H9 (cell line): ENCODE results near the gene ANKRD13D. TPM values are rescaled to one million over a fixed set of nuclear protein-coding genes. Genes with fewer than 3 reads are reported as not detected.

Source experiments
- DNase-seq: peaks from one replicate; pipeline ENCODE4 v3.0.0-alpha.2; 2017
- H2AFZ ChIP-seq: one replicate; pipeline ENCODE4 v1.6.1; 2013; ENCODE audit warnings: mild to moderate bottlenecking, low read length, control low read depth, moderate library complexity
- H2AK5ac ChIP-seq: 2 replicates; pipeline ENCODE4 v1.6.1; 2013; ENCODE audit warnings: low read length, control low read depth, mixed read lengths; ENCODE audit not compliant: insufficient read length
- H2BK120ac ChIP-seq: one replicate; pipeline ENCODE4 v1.6.1; 2013; ENCODE audit warnings: low read depth, mild to moderate bottlenecking, low read length, control low read depth, inconsistent platforms; ENCODE audit not compliant: poor library complexity, severe bottlenecking
- H2BK12ac ChIP-seq: 2 replicates; pipeline ENCODE4 v1.6.1; 2013; ENCODE audit warnings: low read length, control low read depth, mixed read lengths, low read depth; ENCODE audit not compliant: insufficient read length
- H2BK15ac ChIP-seq: 2 replicates; pipeline ENCODE4 v1.6.1; 2013; ENCODE audit warnings: low read depth, low read length, control low read depth
- H2BK20ac ChIP-seq: one replicate; pipeline ENCODE4 v1.6.1; 2013; ENCODE audit warnings: low read depth, mild to moderate bottlenecking, low read length, control low read depth, inconsistent platforms; ENCODE audit not compliant: poor library complexity, severe bottlenecking
- H2BK5ac ChIP-seq: 2 replicates; pipeline ENCODE4 v1.6.1; 2013; ENCODE audit warnings: low read length, control low read depth, mixed read lengths; ENCODE audit not compliant: insufficient read length
- H3K14ac ChIP-seq: 2 replicates; pipeline ENCODE4 v1.6.1; 2013; ENCODE audit warnings: low read length, control low read depth; ENCODE audit not compliant: insufficient read depth
- H3K18ac ChIP-seq: 2 replicates; pipeline ENCODE4 v1.6.1; 2013; ENCODE audit warnings: low read depth, mild to moderate bottlenecking, mixed read lengths, low read length, control low read depth; ENCODE audit not compliant: insufficient read length
- H3K23ac ChIP-seq: 2 replicates; pipeline ENCODE4 v1.6.1; 2013; ENCODE audit warnings: low read length, control low read depth, mixed read lengths, low read depth; ENCODE audit not compliant: insufficient read length
- H3K23me2 ChIP-seq: 2 replicates; pipeline ENCODE4 v1.6.1; 2013; ENCODE audit warnings: low read depth, mild to moderate bottlenecking, mixed read lengths, low read length, control low read depth; ENCODE audit not compliant: insufficient read length, poor library complexity, severe bottlenecking
- H3K27ac ChIP-seq: 2 replicates; pipeline ENCODE4 v1.5.1; 2013; ENCODE audit warnings: low read length, control low read depth, mixed read lengths, low read depth; ENCODE audit not compliant: insufficient read length
- H3K27me3 ChIP-seq: 2 replicates; pipeline ENCODE4 v1.6.1; 2013; ENCODE audit warnings: low read length, control low read depth, inconsistent platforms; ENCODE audit not compliant: insufficient read depth
- H3K4ac ChIP-seq: 2 replicates; pipeline ENCODE4 v1.6.1; 2013; ENCODE audit warnings: low read depth, mild to moderate bottlenecking, control low read depth, inconsistent platforms, low read length, moderate library complexity
- H3K4me1 ChIP-seq: 2 replicates; pipeline ENCODE4 v1.6.1; 2013; ENCODE audit warnings: low read length, control low read depth, inconsistent platforms; ENCODE audit not compliant: insufficient read depth
- H3K4me2 ChIP-seq: 2 replicates; pipeline ENCODE4 v1.6.1; 2013; ENCODE audit warnings: low read length, control low read depth, mixed read lengths; ENCODE audit not compliant: insufficient read length, insufficient read depth
- H3K56ac ChIP-seq: 2 replicates; pipeline ENCODE4 v1.6.1; 2013; ENCODE audit warnings: low read depth, mild to moderate bottlenecking, mixed read lengths, low read length, control low read depth; ENCODE audit not compliant: insufficient read length
- H3K79me1 ChIP-seq: 2 replicates; pipeline ENCODE4 v1.6.1; 2013; ENCODE audit warnings: low read depth, mild to moderate bottlenecking, moderate library complexity, low read length, control low read depth, inconsistent platforms; ENCODE audit not compliant: insufficient read depth, poor library complexity, severe bottlenecking
- H3K79me2 ChIP-seq: 2 replicates; pipeline ENCODE4 v1.6.1; 2013; ENCODE audit warnings: low read length, control low read depth, inconsistent platforms; ENCODE audit not compliant: insufficient read depth
- H3K9ac ChIP-seq: 2 replicates; pipeline ENCODE4 v1.6.1; 2013; ENCODE audit warnings: low read length, control low read depth, mixed read lengths; ENCODE audit not compliant: insufficient read length; ENCODE audit errors: extremely low read depth
- H3K9me3 ChIP-seq: one replicate; pipeline ENCODE4 v1.6.1; 2013; ENCODE audit warnings: low read depth, low read length, inconsistent platforms; ENCODE audit not compliant: control insufficient read depth
- H3T11ph ChIP-seq: one replicate; pipeline ENCODE4 v1.6.1; 2013; ENCODE audit warnings: mild to moderate bottlenecking, low read length, control low read depth, inconsistent platforms
- H4K20me1 ChIP-seq: one replicate; pipeline ENCODE4 v1.6.1; 2013; ENCODE audit not compliant: control insufficient read depth, insufficient read length, insufficient read depth
- H4K5ac ChIP-seq: 2 replicates; pipeline ENCODE4 v1.6.1; 2013; ENCODE audit warnings: low read depth, mild to moderate bottlenecking, mixed read lengths, low read length, control low read depth; ENCODE audit not compliant: insufficient read length
- H4K8ac ChIP-seq: replicated peaks from 2 replicates; pipeline ENCODE4 v1.6.1; 2013; ENCODE audit warnings: low read length, control low read depth, mixed read lengths, low read depth; ENCODE audit not compliant: insufficient read length
- H4K91ac ChIP-seq: 2 replicates; pipeline ENCODE4 v1.6.1; 2013; ENCODE audit warnings: low read depth, mild to moderate bottlenecking, moderate library complexity, mixed read lengths, low read length, control low read depth; ENCODE audit not compliant: insufficient read length
- H3K27ac Mint-ChIP-seq, 3 experiments: 2 replicates in 2 of 3; 3 replicates in 1 of 3; pipeline ENCODE4 v1.8.0; 2020 to 2021; ENCODE audit warnings: mixed read lengths in 3 of 3, mild to moderate bottlenecking in 1 of 3, moderate library complexity in 1 of 3
- H3K27me3 Mint-ChIP-seq: 2 replicates; pipeline ENCODE4 v1.8.0; 2021; ENCODE audit warnings: low read depth, mild to moderate bottlenecking, moderate library complexity, mixed read lengths
- H3K36me3 Mint-ChIP-seq, 3 experiments: 2 replicates in 2 of 3; 3 replicates in 1 of 3; pipeline ENCODE4 v1.8.0; 2020 to 2021; ENCODE audit warnings: low read depth in 3 of 3, mixed read lengths in 3 of 3; ENCODE audit not compliant: insufficient read depth in 1 of 3
- H3K4me1 Mint-ChIP-seq, 2 experiments: 2 replicates each; pipeline ENCODE4 v1.8.0; 2020; ENCODE audit warnings: mixed read lengths in 2 of 2
- H3K4me3 Mint-ChIP-seq, 2 experiments: 2 replicates in 1 of 2; 3 replicates in 1 of 2; pipeline ENCODE4 v1.8.0; 2020 to 2021; ENCODE audit warnings: mild to moderate bottlenecking in 2 of 2, mixed read lengths in 2 of 2, moderate library complexity in 1 of 2
- H3K9me3 Mint-ChIP-seq, 2 experiments: 2 replicates in 1 of 2; 3 replicates in 1 of 2; pipeline ENCODE4 v1.8.0; 2020; ENCODE audit warnings: mild to moderate bottlenecking in 2 of 2, mixed read lengths in 2 of 2, moderate library complexity in 1 of 2
- WGBS: extraction: QIAGEN DNeasy Blood & Tissue Kit; methylation state at CpG from one replicate; pipeline ENCODE4 v1.1.7; 2013; ENCODE audit warnings: missing lambda C conversion rate, low lambda C conversion rate, mixed read lengths; ENCODE audit not compliant: insufficient read length; ENCODE audit errors: extremely low coverage; 5-methylcytosine and 5-hydroxymethylcytosine counted together
- total RNA-seq: library from RNA; stranded (reverse); gene quantifications from 2 replicates; pipeline ENCODE4 v1.2.1, GENCODE V29; 2021
- TF ChIP-seq, protein P1 (sequence below): fragments of 200-600 bp; sonication (generic); conservative IDR thresholded peaks from 3 replicates; pipeline ENCODE4 v1.8.0; 2021; ENCODE audit warnings: antibody characterized with exemption, mild to moderate bottlenecking

The ANKRD13D gene
- total RNA-seq, 1 experiment from 2014 or later: 42.1 TPM

DNA sequence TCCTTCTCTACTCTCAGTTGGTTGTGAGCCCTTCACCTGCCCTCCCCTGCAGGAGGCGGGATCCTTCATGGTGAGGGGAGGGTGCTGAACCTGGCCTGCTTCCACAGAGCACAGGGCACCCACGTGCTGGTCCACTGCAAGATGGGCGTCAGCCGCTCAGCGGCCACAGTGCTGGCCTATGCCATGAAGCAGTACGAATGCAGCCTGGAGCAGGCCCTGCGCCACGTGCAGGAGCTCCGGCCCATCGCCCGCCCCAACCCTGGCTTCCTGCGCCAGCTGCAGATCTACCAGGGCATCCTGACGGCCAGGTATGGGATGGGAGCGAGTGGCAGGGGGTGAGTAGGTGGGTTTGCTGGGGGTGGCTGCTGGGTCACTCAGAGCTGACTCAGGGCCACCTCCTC lies 20.6 kb downstream of the ANKRD13D start:
- H3K18ac ChIP-seq: no peak overlapping the region
- H3K36me3 Mint-ChIP-seq: peaks cover 0 to 21% (median 8%) of the 10 kb centered on the region in 3 experiments; a peak in 5 of 7 replicates
- H3K4me1 Mint-ChIP-seq: peaks cover 2% of the 10 kb centered on the region in 2 experiments; a peak in 3 of 4 replicates
- WGBS: no CpG with 5 or more reads among the region's 14 CpGs
- H3K27me3 ChIP-seq: no peaks in the 10 kb centered on the region
- no peaks in the 10 kb centered on the region for H3K4me1 ChIP-seq
- H4K20me1 ChIP-seq: no peaks in the 10 kb centered on the region
- H3K9me3 ChIP-seq: no peaks in the 10 kb centered on the region
- H2BK20ac ChIP-seq: no peak overlapping the region
- H2BK15ac ChIP-seq: no peak overlapping the region
- no peak overlapping the region for H3K4ac ChIP-seq
- no peak for DNase-seq
- no peak overlapping the region for H3K4me2 ChIP-seq
- no peak overlapping the region for H3T11ph ChIP-seq
- H3K27ac ChIP-seq: no peak overlapping the region
- H4K5ac ChIP-seq: no peak overlapping the region
- no peak overlapping the region for H2AFZ ChIP-seq
- no peak overlapping the region for H3K23ac ChIP-seq
- no peak overlapping the region for H2BK120ac ChIP-seq
- H2BK5ac ChIP-seq: no peak overlapping the region
- no peak overlapping the region for H2AK5ac ChIP-seq
- H3K56ac ChIP-seq: no peak overlapping the region
- H4K8ac ChIP-seq: no peak overlapping the region
- H3K27me3 Mint-ChIP-seq: peaks cover 6% of the 10 kb centered on the region
- H3K9ac ChIP-seq: no peak overlapping the region
- H3K79me1 ChIP-seq: no peaks in the 10 kb centered on the region
- H3K14ac ChIP-seq: no peak overlapping the region; the same call in 1 of the 2 replicates
- H3K4me3 Mint-ChIP-seq: no peak overlapping the region
- TF ChIP-seq, protein P1, sequence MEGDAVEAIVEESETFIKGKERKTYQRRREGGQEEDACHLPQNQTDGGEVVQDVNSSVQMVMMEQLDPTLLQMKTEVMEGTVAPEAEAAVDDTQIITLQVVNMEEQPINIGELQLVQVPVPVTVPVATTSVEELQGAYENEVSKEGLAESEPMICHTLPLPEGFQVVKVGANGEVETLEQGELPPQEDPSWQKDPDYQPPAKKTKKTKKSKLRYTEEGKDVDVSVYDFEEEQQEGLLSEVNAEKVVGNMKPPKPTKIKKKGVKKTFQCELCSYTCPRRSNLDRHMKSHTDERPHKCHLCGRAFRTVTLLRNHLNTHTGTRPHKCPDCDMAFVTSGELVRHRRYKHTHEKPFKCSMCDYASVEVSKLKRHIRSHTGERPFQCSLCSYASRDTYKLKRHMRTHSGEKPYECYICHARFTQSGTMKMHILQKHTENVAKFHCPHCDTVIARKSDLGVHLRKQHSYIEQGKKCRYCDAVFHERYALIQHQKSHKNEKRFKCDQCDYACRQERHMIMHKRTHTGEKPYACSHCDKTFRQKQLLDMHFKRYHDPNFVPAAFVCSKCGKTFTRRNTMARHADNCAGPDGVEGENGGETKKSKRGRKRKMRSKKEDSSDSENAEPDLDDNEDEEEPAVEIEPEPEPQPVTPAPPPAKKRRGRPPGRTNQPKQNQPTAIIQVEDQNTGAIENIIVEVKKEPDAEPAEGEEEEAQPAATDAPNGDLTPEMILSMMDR: no peak
- no peak overlapping the region for H4K91ac ChIP-seq
- H3K79me2 ChIP-seq: no peaks in the 10 kb centered on the region
- no peak overlapping the region for H2BK12ac ChIP-seq
- no peaks in the 10 kb centered on the region for H3K9me3 Mint-ChIP-seq
- H3K23me2 ChIP-seq: no peaks in the 10 kb centered on the region
- H3K27ac Mint-ChIP-seq: no peak overlapping the region; a peak in 1 of 7 replicates
